ENCODE measurements around the gene MAPKAPK3. TPM values are rescaled to one million over a fixed set of nuclear protein-coding genes. Genes with fewer than 3 reads are reported as not detected.

The MAPKAPK3 gene
- total and polyA plus RNA-seq, 2 experiments from 2014 or later, result 40.5 to 43.1 TPM

GRCh38 chr3:50616770-50617095 is 218 bp upstream of the MAPKAPK3 start:
- Histone ChIP-seq H2AFZ (peak overlapping the region; percentile 77), H3K27ac (peak overlapping the region; percentile 69), H3K4me2 (peak overlapping the region; percentile 93), H3K79me2 (peaks cover 35% of the 10 kb centered on the region), H3K27me3 (no peaks in the 10 kb centered on the region), H3K4me3 (peak overlapping the region; percentile 59), H3K36me3 (replicated peaks; ENCODE audit: insufficient read depth, low read depth) (no peaks in the 10 kb centered on the region), H3K4me1 (ENCODE audit: insufficient read depth) (peaks cover 26% of the 10 kb centered on the region), H3K9me2 (replicated peaks; ENCODE audit: insufficient read depth) (no peaks in the 10 kb centered on the region), H4K20me1 (ENCODE audit: insufficient read depth, poor library complexity, severe bottlenecking) (no peaks in the 10 kb centered on the region), H3K9me3 (ENCODE audit: low read depth) (no peaks in the 10 kb centered on the region)
- WGBS (ENCODE audit: low lambda C conversion rate, missing lambda C conversion rate), result 1% methylated on average over 21 of the region's 22 CpGs
- TF ChIP-seq EZH2 (IDR thresholded peaks at IDR 0.05; ENCODE audit: borderline replicate concordance) (no peak), EZH2phosphoT487 (IDR thresholded peaks at IDR 0.05; ENCODE audit: low read depth, severe bottlenecking, unreplicated experiment) (no peak)
- TF ChIP-seq, protein P1, sequence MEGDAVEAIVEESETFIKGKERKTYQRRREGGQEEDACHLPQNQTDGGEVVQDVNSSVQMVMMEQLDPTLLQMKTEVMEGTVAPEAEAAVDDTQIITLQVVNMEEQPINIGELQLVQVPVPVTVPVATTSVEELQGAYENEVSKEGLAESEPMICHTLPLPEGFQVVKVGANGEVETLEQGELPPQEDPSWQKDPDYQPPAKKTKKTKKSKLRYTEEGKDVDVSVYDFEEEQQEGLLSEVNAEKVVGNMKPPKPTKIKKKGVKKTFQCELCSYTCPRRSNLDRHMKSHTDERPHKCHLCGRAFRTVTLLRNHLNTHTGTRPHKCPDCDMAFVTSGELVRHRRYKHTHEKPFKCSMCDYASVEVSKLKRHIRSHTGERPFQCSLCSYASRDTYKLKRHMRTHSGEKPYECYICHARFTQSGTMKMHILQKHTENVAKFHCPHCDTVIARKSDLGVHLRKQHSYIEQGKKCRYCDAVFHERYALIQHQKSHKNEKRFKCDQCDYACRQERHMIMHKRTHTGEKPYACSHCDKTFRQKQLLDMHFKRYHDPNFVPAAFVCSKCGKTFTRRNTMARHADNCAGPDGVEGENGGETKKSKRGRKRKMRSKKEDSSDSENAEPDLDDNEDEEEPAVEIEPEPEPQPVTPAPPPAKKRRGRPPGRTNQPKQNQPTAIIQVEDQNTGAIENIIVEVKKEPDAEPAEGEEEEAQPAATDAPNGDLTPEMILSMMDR (IDR thresholded peaks at IDR 0.05; ENCODE audit: poor library complexity), result no peak
- DNase-seq (ENCODE audit: low spot score), result peak; percentile 97

DNA sequence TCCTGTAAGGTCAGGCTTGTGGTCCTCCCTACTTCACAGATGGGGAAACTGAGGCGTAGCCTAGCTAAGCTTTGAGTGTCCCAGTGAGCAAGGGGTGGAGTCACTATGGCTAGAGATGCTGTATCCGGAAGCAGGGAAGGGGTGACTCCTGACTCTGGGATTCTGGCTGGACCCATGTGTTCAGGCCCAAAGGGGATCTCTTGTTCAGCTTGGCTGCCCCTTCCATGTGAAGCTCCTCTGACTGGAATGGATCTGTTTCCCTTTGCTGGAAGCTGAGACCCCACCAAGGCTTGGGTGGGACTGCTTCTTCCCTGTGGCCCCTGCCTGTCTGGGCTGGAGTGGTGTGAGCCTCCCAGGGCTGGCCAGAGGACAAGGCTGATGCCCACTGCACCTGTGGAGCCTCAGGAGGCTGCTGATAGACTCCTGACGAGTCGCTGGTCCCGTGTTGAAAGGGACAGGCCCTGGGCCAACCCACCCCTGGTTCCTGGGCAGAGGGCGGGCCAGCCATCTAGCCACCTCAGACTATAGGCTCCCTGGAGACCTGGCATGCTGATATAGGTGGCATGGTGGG is 1.0 kb downstream of the MAPKAPK3 start:
- H3K36me3 ChIP-seq (replicated peaks; ENCODE audit: insufficient read depth, low read depth), result no peaks in the 10 kb centered on the region
- no peaks in the 10 kb centered on the region for H3K9me3 ChIP-seq (ENCODE audit: low read depth)
- H4K20me1 ChIP-seq (ENCODE audit: insufficient read depth, poor library complexity, severe bottlenecking), result no peaks in the 10 kb centered on the region
- TF ChIP-seq EZH2phosphoT487 (IDR thresholded peaks at IDR 0.05; ENCODE audit: low read depth, severe bottlenecking, unreplicated experiment) (no peak), EZH2 (IDR thresholded peaks at IDR 0.05; ENCODE audit: borderline replicate concordance) (no peak)
- TF ChIP-seq, protein P1 (IDR thresholded peaks at IDR 0.05; ENCODE audit: poor library complexity), result no peak
- H3K27me3 ChIP-seq, result no peaks in the 10 kb centered on the region
- H3K9me2 ChIP-seq (replicated peaks; ENCODE audit: insufficient read depth), result no peaks in the 10 kb centered on the region
- H3K4me3 ChIP-seq, result peak overlapping the region; percentile 80
- peaks cover 19% of the 10 kb centered on the region for H3K4me1 ChIP-seq (ENCODE audit: insufficient read depth)
- peak overlapping the region; percentile 86 for H2AFZ ChIP-seq
- peak; percentile 32 for DNase-seq (ENCODE audit: low spot score)
- H3K4me2 ChIP-seq, result peak overlapping the region; percentile 93
- 82% methylated on average over 6 of the region's 6 CpGs for WGBS (ENCODE audit: low lambda C conversion rate, missing lambda C conversion rate)
- peaks cover 35% of the 10 kb centered on the region for H3K79me2 ChIP-seq
- peak overlapping the region; percentile 98 for H3K27ac ChIP-seq

- no peaks in the 10 kb centered on the region for H3K9me3 ChIP-seq (ENCODE audit: low read depth)
- H3K4me3 ChIP-seq, result no peak overlapping the region
- peaks cover 17% of the 10 kb centered on the region for H3K4me1 ChIP-seq (ENCODE audit: insufficient read depth)
- no peaks in the 10 kb centered on the region for H4K20me1 ChIP-seq (ENCODE audit: insufficient read depth, poor library complexity, severe bottlenecking)
- TF ChIP-seq EZH2phosphoT487 (IDR thresholded peaks at IDR 0.05; ENCODE audit: low read depth, severe bottlenecking, unreplicated experiment), result no peak
- TF ChIP-seq, protein P1 (IDR thresholded peaks at IDR 0.05; ENCODE audit: poor library complexity), result no peak
- no peak for TF ChIP-seq EZH2 (IDR thresholded peaks at IDR 0.05; ENCODE audit: borderline replicate concordance)
- H3K4me2 ChIP-seq, result no peak overlapping the region
- no peak overlapping the region for H3K27ac ChIP-seq
- H3K36me3 ChIP-seq (replicated peaks; ENCODE audit: insufficient read depth, low read depth), result no peaks in the 10 kb centered on the region
- no peak for DNase-seq (ENCODE audit: low spot score)
- no peaks in the 10 kb centered on the region for H3K9me2 ChIP-seq (replicated peaks; ENCODE audit: insufficient read depth)
- WGBS (ENCODE audit: low lambda C conversion rate, missing lambda C conversion rate), result 100% methylated on average over 1 of the region's 1 CpG
- peaks cover 38% of the 10 kb centered on the region for H3K79me2 ChIP-seq
- H2AFZ ChIP-seq, result no peak overlapping the region
- no peaks in the 10 kb centered on the region for H3K27me3 ChIP-seq
Observed at GRCh38 chr3:50620420-50620819, 3.5 kb downstream of the MAPKAPK3 start.

Measured in hepatocyte (in vitro differentiated cells).